HAP-1 (cell line): ENCODE results near the gene NTNG1.

ENCODE experiments used
- DNase-seq, 2 experiments: peaks; one replicate each; pipeline ENCODE4 v3.0.0-alpha.2; 2016 to 2020; ENCODE audit warnings: low spot score in 2 of 2
- H3K27me3 ChIP-seq: fragments of 250-450 bp; sonication (Bioruptor Pico); 2 replicates; pipeline ENCODE4 v1.5.1; 2020; ENCODE audit warnings: low read depth, mild to moderate bottlenecking, moderate library complexity
- H3K36me3 ChIP-seq: fragments of 250-450 bp; sonication (Bioruptor Pico); replicated peaks from 2 replicates; pipeline ENCODE4 v1.5.1; 2020; ENCODE audit warnings: mild to moderate bottlenecking
- H3K4me1 ChIP-seq: fragments of 250-450 bp; sonication (Bioruptor Pico); 2 replicates; pipeline ENCODE4 v1.5.1; 2020; ENCODE audit warnings: mild to moderate bottlenecking
- H3K4me3 ChIP-seq: fragments of 250-450 bp; sonication (Bioruptor Pico); 2 replicates; pipeline ENCODE4 v1.5.1; 2020; ENCODE audit warnings: mild to moderate bottlenecking, moderate library complexity
- H3K9me3 ChIP-seq: fragments of 250-450 bp; sonication (Bioruptor Pico); 2 replicates; pipeline ENCODE4 v1.5.1; 2020; ENCODE audit warnings: mild to moderate bottlenecking, moderate library complexity
- in situ Hi-C: fragments of 300-500 bp; cut with MboI; formaldehyde crosslinking; loops from 3 replicates; pipeline ENCODE4 v1.14.3; 2020; ENCODE audit warnings: low sequenced_read_pairs, inconsistent platforms, mixed read lengths

NTNG1 gene

DNA sequence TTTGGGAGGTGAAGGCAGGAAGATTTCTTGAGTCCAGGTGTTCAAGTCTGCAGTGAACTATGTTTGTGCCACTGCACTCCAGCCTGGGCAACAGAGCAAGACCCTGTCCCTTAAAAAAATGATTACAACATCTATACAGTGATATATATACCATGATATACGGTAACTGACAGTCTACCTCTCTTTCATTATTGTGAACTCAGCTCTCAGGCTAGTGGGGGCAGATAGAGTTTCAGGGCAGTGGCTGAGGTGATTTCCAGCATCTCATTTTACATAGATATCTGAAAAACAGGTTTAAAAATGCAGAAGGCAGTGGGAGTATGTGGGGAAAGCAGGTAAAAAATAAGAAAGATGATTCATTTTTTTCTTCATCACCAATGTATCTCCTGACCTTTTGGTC is 8.1 kb upstream of the NTNG1 start:
- no peak for DNase-seq
- H3K27me3 ChIP-seq = no peaks in the 10 kb centered on the region
- no peaks in the 10 kb centered on the region for H3K4me1 ChIP-seq
- no peaks in the 10 kb centered on the region for H3K9me3 ChIP-seq
- H3K36me3 ChIP-seq = no peaks in the 10 kb centered on the region
- no peak overlapping the region for H3K4me3 ChIP-seq
- in situ Hi-C loops = no loop called here

DNA sequence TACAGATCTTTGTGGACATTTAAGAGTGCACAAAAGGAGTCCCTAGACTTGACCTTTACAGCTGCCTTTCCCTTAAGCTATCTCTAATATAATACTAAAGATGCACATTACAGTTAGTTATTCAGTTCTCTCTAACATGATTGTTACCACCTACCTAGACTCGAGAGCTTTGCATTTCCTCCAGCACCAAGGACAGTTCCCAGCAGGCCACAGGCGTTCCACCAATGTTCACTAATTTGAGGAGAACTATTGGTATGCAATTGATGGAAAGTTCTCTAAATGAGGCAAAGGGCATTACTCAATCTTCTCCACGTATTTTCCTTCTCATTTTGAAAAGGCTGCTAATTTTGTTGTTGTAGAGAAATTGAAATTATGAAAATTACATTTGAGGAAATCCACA is 5.4 kb upstream of the NTNG1 start:
- Histone ChIP-seq H3K9me3 (no peaks in the 10 kb centered on the region), H3K4me3 (no peak overlapping the region), H3K27me3 (peaks cover 6% of the 10 kb centered on the region), H3K4me1 (no peaks in the 10 kb centered on the region), H3K36me3 (no peaks in the 10 kb centered on the region)
- in situ Hi-C loops = no loop called here
- peak in 1 of 2 experiments; percentile 48 for DNase-seq

DNA sequence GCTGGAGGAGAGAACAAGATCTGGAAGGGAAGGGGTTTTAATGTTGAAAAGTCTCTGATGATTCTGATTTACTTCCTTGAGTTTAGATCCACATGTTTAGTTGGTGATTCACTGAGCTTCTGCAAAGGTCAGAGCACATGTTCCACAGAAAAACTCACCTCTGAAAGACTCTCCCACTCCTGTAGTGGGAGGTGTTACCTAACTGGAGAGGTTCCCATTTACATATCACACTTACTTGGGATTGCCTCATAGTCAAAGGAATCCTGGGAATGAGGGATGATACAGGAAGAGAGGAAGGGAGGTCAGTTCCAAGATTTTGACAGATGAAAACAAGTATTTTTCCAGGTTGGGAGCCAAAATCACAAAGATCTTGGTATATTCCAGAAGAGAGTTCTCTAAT is 2.7 kb upstream of the NTNG1 start:
- H3K4me3 ChIP-seq = no peak overlapping the region
- no peak for DNase-seq
- H3K36me3 ChIP-seq = no peaks in the 10 kb centered on the region
- in situ Hi-C loops = no loop called here
- peaks cover 14% of the 10 kb centered on the region for H3K27me3 ChIP-seq
- no peaks in the 10 kb centered on the region for H3K9me3 ChIP-seq
- no peaks in the 10 kb centered on the region for H3K4me1 ChIP-seq

DNA sequence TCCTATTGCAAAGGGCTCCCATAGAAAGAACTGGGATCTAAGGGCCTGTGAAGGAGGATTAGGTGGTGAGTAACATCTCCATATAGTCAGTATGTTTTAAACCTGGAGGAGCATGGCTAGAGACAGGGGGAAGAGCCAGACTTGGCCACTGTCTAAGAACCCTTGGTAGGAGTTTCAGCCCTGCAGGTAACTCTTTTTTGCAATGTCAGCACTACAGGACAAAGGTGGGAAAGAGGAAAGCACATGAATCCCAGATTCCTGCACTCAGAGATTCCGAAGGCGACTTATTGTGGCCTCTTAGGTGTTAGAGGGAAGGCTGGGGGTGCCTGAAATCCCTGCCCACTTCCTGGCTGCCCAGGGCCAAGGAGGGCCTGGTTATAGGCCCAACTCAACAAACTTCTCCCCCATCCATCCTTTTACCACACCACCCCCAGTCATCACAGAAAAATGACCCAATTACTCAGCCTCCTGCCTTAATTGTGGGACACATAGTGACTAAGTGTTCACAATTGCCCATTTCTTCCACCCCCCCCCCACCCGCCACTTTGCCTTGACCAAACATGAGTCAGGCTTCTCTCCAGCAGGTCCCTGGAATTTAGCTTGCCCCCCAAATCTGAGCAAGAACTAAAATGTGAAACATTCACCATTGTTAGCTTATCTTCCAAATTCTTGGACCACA is 1.9 kb upstream of the NTNG1 start:
- H3K4me3 ChIP-seq = no peak overlapping the region
- DNase-seq = no peak
- in situ Hi-C loops = no loop called here

DNA sequence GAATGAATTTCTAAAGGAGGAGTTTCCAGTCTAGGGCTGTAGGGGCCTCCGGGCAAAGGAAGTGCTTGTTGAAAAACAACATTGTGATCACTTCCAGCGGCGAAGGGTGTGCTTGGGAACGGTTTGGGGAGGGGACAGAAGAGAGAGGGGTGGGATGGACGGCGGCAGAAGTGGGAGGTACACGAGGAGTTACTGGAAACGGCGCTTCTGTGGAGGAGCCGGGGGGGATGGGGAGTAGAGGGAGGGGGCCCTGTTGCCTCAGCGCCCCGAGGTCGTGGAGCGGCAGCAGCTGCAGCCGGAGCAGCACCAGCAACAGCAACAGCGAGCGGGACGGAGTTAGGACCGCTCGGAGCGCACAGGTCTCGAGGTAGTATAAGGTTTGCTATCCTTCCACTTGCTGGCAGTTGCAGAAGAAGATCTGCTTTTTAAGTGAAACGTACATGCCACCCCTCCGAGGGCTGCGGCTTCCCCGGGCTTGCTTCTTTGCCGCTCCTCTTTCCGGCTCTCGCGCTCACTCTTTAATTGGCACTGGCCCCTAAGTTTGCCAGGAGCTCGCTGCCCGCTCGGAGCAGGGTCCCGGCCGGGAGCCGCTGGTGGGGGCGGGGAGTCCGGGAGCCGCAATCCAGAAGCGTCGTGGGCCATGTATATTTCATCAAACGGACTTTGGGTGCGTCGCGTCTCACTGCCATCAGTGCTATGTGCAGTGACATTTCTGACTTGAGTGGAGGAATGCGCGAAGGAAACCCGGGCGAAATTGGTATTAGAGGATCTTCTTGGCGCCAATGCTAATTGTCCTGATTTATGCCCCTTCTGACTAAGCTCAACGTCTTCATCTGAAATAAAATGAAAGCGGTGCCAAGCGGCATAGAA is 771 bp upstream of the NTNG1 start:
- peak in 1 of 2 experiments; percentile 13 for DNase-seq
- Histone ChIP-seq H3K4me3 (peak overlapping the region; percentile 14), H3K4me1 (no peaks in the 10 kb centered on the region), H3K27me3 (peaks cover 14% of the 10 kb centered on the region), H3K36me3 (no peaks in the 10 kb centered on the region), H3K9me3 (no peaks in the 10 kb centered on the region)
- in situ Hi-C loops = no loop called here

More for the DNA sequence above, 1.9 kb upstream of the NTNG1 start:
- no peaks in the 10 kb centered on the region for H3K4me1 ChIP-seq
- H3K27me3 ChIP-seq = peaks cover 14% of the 10 kb centered on the region
- H3K36me3 ChIP-seq = no peaks in the 10 kb centered on the region
- H3K9me3 ChIP-seq = no peaks in the 10 kb centered on the region

DNA sequence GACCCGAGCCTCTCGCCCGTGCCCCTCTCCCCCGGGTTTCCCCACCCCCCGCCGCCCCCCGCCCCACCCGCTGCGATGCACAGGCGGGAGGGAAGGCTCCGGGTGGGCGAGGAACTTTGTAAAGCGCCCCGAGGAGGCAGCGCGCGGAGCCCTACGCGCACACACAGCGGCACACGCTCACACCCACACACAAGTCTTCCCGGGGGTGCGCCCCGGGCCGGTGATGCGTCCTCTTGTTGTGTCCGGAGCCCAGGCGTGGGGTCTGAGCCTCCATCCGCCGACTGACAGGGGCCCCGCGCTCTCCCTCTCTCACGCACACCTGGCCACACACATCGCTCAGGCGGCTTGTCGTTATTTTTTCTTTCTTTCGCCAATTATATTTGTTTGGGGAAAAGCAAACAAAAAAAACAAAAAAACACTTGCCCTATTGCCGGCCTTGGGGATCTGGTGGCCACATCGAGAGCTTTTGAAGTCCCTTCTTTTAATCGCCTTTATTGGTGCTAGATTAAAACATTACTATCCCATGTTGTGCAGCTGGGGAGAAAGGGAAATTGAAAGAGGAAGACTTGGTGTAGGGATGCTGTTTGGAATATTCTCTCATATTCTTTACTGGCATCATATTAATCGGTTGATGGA is 770 bp downstream of the NTNG1 start:
- Histone ChIP-seq H3K9me3 (no peaks in the 10 kb centered on the region), H3K4me1 (no peaks in the 10 kb centered on the region), H3K4me3 (peak overlapping the region; percentile 14), H3K36me3 (no peaks in the 10 kb centered on the region), H3K27me3 (peaks cover 22% of the 10 kb centered on the region)
- DNase-seq = peak in 1 of 2 experiments; percentile 10
- in situ Hi-C loops = no loop called here

DNA sequence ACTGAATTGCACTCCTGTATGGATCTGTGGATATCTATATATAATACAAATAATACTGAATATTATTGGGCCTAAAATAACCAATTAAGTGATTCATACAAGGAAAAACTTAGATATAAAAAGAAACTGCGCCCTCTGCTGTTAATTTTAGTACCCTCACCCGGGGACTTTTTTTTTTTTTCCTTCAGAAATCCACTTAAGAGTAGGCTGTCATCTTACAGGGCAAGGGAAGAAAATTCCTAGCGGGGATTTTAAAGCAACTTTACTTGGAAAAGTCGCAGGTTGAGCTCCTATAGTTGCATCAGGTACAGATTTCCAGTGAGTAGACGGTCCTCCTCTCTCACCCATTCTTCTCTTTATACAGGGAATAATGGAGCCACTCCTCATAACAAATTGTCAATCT is 1.3 kb downstream of the NTNG1 start:
- H3K4me3 ChIP-seq = no peak overlapping the region
- no peaks in the 10 kb centered on the region for H3K4me1 ChIP-seq
- H3K27me3 ChIP-seq = peaks cover 22% of the 10 kb centered on the region
- H3K9me3 ChIP-seq = no peaks in the 10 kb centered on the region
- in situ Hi-C loops = no loop called here
- peak in 1 of 2 experiments; percentile 24 for DNase-seq
- H3K36me3 ChIP-seq = no peaks in the 10 kb centered on the region

DNA sequence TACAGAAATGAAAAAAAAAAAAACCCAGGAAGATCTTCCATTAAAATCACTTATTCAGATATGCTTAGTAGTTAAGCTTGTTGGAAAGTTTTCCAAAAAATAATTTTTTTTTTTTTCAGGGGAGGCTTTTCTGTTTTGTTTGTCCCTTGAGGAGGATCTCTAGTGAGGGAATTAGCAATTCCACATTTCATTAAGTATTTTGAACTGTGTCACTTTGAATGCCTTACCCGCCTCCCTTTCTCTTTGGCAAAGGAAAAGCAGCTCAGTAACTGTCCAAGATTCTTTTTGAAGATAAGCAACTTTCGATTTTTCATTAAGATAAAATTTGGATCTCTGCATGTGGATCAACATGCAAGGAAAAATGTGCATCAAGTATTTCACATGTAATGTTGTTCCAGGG is 1.8 kb downstream of the NTNG1 start:
- no peak for DNase-seq
- no peaks in the 10 kb centered on the region for H3K4me1 ChIP-seq
- H3K4me3 ChIP-seq = no peak overlapping the region
- no peaks in the 10 kb centered on the region for H3K9me3 ChIP-seq
- in situ Hi-C loops = no loop called here
- H3K36me3 ChIP-seq = no peaks in the 10 kb centered on the region
- peaks cover 22% of the 10 kb centered on the region for H3K27me3 ChIP-seq

DNA sequence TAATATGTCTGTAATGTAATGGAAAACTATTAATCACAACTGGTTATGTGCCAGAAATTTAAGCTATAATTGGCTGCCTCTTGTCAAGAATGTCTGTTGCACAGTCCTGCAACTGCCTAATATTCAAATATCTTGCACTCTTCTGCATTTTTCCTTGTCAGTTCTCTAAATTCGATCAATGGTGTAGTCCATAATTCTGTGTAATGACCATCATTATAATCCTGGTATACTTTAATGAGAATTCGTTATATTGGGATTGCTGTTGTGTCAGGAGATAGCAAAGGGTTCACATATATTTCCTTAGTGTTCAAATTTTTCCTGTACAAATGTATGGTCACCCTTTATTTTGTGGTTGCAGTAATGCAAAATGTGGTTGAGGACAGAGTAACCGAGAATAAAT is 4.8 kb downstream of the NTNG1 start:
- Histone ChIP-seq H3K4me3 (no peak overlapping the region), H3K9me3 (no peaks in the 10 kb centered on the region), H3K4me1 (no peaks in the 10 kb centered on the region), H3K36me3 (no peaks in the 10 kb centered on the region), H3K27me3 (peaks cover 15% of the 10 kb centered on the region)
- DNase-seq = no peak
- in situ Hi-C loops = no loop called here

DNA sequence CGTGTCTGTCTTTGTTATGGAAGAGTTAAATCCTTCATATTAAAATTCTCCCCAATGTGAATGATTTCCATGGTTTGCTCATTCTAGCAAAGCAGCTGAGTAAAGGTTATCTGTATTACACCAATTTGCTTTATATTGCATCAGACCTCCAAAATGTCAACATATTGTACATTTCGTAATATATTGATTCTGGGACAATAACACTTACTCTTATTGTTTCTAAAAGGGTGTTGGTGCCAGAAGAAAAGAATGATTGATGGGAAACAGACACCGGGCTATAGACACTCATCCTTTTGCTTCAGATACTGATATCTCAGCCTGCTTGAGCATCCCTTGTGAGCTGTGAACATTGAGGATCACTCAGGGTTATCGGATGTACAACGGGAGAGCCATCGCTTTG is 7.0 kb downstream of the NTNG1 start:
- Histone ChIP-seq H3K36me3 (no peaks in the 10 kb centered on the region), H3K27me3 (peaks cover 9% of the 10 kb centered on the region), H3K4me3 (no peak overlapping the region), H3K9me3 (no peaks in the 10 kb centered on the region), H3K4me1 (no peaks in the 10 kb centered on the region)
- no peak for DNase-seq
- in situ Hi-C loops = no loop called here

DNA sequence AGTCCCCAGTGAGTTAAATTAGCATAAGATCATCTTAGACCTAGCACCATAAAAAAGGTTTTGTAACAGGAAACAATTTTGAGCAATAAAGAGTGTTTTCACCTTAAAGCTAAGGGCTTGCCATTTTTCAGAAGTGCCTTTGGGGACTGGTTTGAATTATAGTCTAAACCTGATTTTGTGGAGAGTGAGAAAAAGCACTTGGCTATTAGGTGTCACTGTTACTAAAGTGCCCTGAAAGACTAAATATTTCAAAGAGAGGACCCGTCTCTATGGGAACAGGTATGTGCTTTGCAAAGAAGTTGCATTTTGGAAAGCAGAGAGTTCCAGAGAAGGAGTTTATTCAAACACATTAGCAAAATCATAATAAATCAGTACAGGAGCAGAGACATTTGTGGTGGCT is 9.1 kb downstream of the NTNG1 start:
- in situ Hi-C loops = no loop called here
- Histone ChIP-seq H3K4me3 (no peak overlapping the region), H3K27me3 (peaks cover 9% of the 10 kb centered on the region), H3K36me3 (no peaks in the 10 kb centered on the region), H3K4me1 (no peaks in the 10 kb centered on the region), H3K9me3 (no peaks in the 10 kb centered on the region)
- DNase-seq = no peak

DNA sequence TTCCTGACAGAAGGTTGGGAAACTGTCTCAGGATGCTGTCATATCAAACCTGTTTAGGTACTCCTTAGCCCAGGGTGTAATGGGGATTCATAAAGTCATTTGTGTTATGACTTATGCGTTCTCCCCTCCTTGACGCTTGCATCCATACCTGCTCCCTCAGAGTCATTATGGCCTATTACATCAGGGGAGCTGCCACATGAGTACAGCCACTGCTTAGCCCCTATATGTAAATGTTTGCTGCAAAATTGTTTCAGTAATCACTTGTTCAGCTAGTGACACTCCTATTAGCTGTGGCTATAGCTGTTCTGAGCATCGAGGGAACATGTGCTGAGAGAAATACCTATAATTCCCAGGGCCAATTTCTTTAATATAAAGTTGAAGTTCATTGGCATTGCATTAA is 10.5 kb downstream of the NTNG1 start:
- Histone ChIP-seq H3K9me3 (no peaks in the 10 kb centered on the region), H3K36me3 (no peaks in the 10 kb centered on the region), H3K4me1 (no peaks in the 10 kb centered on the region), H3K27me3 (no peaks in the 10 kb centered on the region), H3K4me3 (no peak overlapping the region)
- no peak for DNase-seq
- in situ Hi-C loops = no loop called here

DNA sequence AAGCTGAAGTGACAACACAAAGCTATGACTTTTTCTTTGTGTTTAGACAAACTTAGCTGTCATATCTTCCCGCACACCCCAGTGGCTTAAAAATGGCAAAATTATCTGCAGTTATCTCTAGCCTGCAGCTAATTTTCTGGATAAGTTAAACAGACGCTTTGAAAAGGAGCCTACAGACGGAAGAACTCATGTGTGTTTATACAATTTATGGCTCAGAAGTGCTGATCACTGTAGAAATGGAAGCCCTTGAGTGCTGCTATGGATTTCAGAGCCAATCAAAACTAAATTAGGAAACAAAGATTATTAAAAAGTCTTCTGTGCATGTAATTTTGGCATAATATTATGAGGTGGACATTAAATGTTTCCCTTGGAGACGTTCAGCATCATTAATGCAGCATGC is 11.6 kb downstream of the NTNG1 start:
- Histone ChIP-seq H3K4me3 (no peak overlapping the region), H3K36me3 (no peaks in the 10 kb centered on the region), H3K9me3 (no peaks in the 10 kb centered on the region), H3K27me3 (no peaks in the 10 kb centered on the region), H3K4me1 (no peaks in the 10 kb centered on the region)
- DNase-seq = no peak
- in situ Hi-C loops = no loop called here

DNA sequence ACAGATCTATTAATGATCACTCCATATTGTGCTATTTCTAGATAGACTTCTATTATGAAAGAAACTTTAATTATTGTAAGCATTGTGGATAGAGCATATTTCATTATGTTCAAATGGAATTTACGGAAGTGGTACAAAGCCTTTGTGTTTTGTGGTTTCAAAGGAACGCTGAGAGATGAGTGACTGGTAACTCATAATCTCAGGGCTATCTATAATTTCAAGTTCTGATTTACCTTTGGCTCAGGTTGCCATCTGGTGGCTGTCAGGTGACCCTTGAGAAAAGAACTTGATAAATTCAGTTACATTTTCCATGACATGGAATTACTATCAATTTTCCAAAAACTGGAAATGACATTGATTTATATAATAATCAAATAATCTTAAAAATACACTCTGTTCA is 12.2 kb downstream of the NTNG1 start:
- no peaks in the 10 kb centered on the region for H3K36me3 ChIP-seq
- in situ Hi-C loops = no loop called here
- no peaks in the 10 kb centered on the region for H3K4me1 ChIP-seq
- H3K9me3 ChIP-seq = no peaks in the 10 kb centered on the region
- H3K27me3 ChIP-seq = no peaks in the 10 kb centered on the region
- H3K4me3 ChIP-seq = no peak overlapping the region
- DNase-seq = no peak
